Stomach (tissue), 4 donors: ENCODE measurements around the gene SVIL.

Source experiments
- EP300 ChIP-seq: sonication (generic); formaldehyde crosslinking; IDR thresholded peaks from one replicate; pipeline ENCODE4 v1.6.1; 2017; ENCODE audit warnings: antibody characterized with exemption
- POLR2A ChIP-seq, 4 donors: fragments of 450-650 bp; IDR thresholded peaks; one replicate each; pipeline ENCODE4 v1.6.1; 2016; ENCODE audit warnings: antibody characterized with exemption in 4 of 4, control low read depth in 2 of 4, mild to moderate bottlenecking in 1 of 4, moderate library complexity in 1 of 4
- POLR2AphosphoS5 ChIP-seq, 3 donors: sonication (generic); formaldehyde crosslinking; IDR thresholded peaks; one replicate each; pipeline ENCODE4 v1.6.1; 2016; ENCODE audit warnings: antibody characterized with exemption in 3 of 3
- TF ChIP-seq, protein P1 (sequence below), 7 experiments: fragments of 450-650 bp in 4 of 7; fragments of 200-600 bp in 3 of 7; sonication (generic) in 3 of 7; IDR thresholded peaks; one replicate each; pipeline ENCODE4 v1.5.1; 2016 to 2019; ENCODE audit warnings: antibody characterized with exemption in 7 of 7, control low read depth in 2 of 7, mild to moderate bottlenecking in 1 of 7

GRCh38 chr10:29470355-29470705 is 164.4 kb downstream of the SVIL start:
- TF ChIP-seq, protein P1, sequence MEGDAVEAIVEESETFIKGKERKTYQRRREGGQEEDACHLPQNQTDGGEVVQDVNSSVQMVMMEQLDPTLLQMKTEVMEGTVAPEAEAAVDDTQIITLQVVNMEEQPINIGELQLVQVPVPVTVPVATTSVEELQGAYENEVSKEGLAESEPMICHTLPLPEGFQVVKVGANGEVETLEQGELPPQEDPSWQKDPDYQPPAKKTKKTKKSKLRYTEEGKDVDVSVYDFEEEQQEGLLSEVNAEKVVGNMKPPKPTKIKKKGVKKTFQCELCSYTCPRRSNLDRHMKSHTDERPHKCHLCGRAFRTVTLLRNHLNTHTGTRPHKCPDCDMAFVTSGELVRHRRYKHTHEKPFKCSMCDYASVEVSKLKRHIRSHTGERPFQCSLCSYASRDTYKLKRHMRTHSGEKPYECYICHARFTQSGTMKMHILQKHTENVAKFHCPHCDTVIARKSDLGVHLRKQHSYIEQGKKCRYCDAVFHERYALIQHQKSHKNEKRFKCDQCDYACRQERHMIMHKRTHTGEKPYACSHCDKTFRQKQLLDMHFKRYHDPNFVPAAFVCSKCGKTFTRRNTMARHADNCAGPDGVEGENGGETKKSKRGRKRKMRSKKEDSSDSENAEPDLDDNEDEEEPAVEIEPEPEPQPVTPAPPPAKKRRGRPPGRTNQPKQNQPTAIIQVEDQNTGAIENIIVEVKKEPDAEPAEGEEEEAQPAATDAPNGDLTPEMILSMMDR (IDR thresholded peaks at IDR 0.05) = peak in 2 of 7 experiments; percentile 11
- no peak for TF ChIP-seq POLR2A (IDR thresholded peaks at IDR 0.05)
- TF ChIP-seq EP300 = no peak
- TF ChIP-seq POLR2AphosphoS5 (IDR thresholded peaks at IDR 0.05) = no peak
